Raji (cell line): ENCODE measurements around the gene TRAF3.

Experiments
- POLR2A ChIP-seq: IDR thresholded peaks from 2 replicates; pipeline ENCODE4 v1.6.1; 2011; ENCODE audit warnings: low read depth, low read length, control low read depth; ENCODE audit not compliant: insufficient read depth

TRAF3 gene

DNA sequence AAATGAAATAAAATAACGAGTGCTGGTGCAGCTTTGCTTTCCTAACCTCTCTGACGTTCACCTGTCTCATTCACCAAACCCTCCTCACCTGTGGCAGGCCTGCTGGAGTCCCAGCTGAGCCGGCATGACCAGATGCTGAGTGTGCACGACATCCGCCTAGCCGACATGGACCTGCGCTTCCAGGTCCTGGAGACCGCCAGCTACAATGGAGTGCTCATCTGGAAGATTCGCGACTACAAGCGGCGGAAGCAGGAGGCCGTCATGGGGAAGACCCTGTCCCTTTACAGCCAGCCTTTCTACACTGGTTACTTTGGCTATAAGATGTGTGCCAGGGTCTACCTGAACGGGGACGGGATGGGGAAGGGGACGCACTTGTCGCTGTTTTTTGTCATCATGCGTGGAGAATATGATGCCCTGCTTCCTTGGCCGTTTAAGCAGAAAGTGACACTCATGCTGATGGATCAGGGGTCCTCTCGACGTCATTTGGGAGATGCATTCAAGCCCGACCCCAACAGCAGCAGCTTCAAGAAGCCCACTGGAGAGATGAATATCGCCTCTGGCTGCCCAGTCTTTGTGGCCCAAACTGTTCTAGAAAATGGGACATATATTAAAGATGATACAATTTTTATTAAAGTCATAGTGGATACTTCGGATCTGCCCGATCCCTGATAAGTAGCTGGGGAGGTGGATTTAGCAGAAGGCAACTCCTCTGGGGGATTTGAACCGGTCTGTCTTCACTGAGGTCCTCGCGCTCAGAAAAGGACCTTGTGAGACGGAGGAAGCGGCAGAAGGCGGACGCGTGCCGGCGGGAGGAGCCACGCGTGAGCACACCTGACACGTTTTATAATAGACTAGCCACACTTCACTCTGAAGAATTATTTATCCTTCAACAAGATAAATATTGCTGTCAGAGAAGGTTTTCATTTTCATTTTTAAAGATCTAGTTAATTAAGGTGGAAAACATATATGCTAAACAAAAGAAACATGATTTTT is 128.2 kb downstream of the TRAF3 start:
- no peak for TF ChIP-seq POLR2A

GRCh38 chr14:102906616-102907302 is 129.5 kb downstream of the TRAF3 start:
- TF ChIP-seq POLR2A: no peak

GRCh38 chr14:102907303-102907844 is 130.1 kb downstream of the TRAF3 start:
- no peak for TF ChIP-seq POLR2A

- TF ChIP-seq POLR2A: no peak
Observed at GRCh38 chr14:102907980-102908730, 130.9 kb downstream of the TRAF3 start.

DNA sequence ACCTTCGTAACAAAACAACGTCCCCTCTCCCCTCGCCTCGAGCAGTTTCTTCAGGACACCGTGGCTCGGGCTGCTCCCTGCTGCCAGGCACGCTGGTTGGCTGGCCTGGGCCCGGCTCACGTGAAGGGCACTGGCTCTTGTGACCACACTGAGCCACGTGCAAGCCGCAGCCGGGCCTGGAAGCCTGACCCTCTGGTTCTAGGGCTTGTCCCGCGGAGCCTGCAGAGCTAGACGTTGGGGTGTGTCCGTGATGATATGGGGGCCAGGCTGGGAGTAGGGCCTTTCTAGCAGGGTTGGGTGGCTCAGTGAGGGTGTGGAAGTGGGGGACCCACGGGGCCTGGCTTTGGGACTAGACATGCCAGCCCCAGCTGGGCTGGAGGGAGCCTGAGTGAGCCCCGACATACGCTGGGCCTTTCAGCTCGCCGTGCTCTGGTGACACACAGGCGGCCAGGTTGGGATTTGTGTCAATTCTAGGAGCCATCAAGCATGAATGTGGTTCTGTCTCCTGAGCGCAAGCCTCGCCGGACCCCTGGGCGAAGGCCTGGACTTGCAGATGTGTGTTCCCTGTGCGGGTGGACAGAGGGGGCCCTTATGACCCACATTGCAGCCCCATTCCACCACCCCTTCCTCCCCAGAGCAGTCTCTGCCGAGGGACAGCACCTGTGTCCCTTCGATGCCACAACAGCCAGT is 131.7 kb downstream of the TRAF3 start:
- TF ChIP-seq POLR2A: no peak

GRCh38 chr14:102909462-102909861 is 132.2 kb downstream of the TRAF3 start:
- no peak for TF ChIP-seq POLR2A

DNA sequence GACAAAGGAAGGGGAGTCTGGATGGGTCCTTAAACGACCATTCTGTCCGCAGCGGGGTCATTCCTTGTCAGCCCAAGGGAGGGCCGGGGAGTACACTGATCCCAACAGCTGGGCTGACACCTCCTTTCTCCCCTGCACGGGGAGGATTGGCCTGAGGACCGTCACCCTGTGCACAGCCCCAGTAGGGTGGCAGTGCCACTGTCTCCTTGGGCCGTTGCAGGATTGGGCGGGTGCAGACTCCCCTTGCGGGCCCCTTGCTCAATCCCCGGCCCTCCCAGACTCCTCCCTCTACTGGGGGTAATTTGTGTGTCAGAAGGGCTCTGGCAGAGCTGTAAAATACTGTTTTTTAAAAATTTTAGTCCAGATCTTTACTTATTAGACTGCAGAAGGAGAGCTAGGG is 132.7 kb downstream of the TRAF3 start:
- TF ChIP-seq POLR2A: no peak

GRCh38 chr14:102910442-102910841 is 133.2 kb downstream of the TRAF3 start:
- no peak for TF ChIP-seq POLR2A

DNA sequence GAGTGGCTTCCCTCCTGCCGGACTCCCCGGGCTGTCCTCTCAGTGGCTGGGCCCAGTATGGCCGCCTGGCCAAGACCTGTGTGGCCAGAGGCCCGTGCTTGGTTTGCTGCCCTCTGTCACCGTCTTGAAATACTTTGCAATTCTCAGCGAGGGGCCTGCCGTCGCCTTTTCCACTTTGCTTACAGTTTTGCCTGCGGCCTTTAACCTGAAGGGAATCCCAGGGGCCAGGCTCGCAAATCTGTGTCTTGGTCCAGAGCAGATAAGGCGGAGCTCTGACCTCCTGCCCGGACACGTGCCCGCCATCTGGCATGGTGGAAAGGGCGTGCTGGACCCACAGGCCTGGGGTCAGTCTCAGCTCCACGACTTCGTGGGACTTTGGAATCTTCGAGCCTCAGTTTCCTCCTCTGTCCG is 134.3 kb downstream of the TRAF3 start:
- TF ChIP-seq POLR2A: no peak

GRCh38 chr14:102911991-102912761 is 134.9 kb downstream of the TRAF3 start:
- no peak for TF ChIP-seq POLR2A

- no peak for TF ChIP-seq POLR2A
Observed at GRCh38 chr14:102913341-102914211, 136.3 kb downstream of the TRAF3 start.

- no peak for TF ChIP-seq POLR2A
Observed at GRCh38 chr14:102914474-102915291, 137.4 kb downstream of the TRAF3 start.
